GM12872 (cell line): ENCODE results near the gene SYT1.

Experiments
- TF ChIP-seq, protein P1 (sequence below): IDR thresholded peaks from 3 replicates; pipeline ENCODE4 v1.5.1; 2011; ENCODE audit warnings: low read depth, mild to moderate bottlenecking, low read length, moderate library complexity; ENCODE audit not compliant: insufficient read depth

SYT1 gene

DNA sequence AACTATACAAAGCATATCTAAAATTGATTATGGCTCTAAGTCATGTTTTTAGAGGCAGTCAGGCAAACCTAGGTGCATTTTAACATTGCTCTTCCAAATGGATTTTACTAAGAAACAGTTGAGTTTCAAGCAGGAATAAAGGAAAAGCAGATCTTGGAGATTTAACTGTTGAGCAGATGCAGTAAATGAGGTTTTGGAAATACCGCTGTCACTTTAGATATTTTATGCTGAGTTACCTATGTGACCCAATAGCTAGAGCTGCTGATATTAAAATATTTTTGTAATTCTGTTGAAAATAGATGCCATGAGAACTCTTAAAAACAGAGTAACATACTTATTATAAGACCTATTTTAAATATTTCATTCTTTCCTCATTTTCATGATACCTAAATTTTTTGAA lies 181.4 kb downstream of the SYT1 start:
- TF ChIP-seq, protein P1, sequence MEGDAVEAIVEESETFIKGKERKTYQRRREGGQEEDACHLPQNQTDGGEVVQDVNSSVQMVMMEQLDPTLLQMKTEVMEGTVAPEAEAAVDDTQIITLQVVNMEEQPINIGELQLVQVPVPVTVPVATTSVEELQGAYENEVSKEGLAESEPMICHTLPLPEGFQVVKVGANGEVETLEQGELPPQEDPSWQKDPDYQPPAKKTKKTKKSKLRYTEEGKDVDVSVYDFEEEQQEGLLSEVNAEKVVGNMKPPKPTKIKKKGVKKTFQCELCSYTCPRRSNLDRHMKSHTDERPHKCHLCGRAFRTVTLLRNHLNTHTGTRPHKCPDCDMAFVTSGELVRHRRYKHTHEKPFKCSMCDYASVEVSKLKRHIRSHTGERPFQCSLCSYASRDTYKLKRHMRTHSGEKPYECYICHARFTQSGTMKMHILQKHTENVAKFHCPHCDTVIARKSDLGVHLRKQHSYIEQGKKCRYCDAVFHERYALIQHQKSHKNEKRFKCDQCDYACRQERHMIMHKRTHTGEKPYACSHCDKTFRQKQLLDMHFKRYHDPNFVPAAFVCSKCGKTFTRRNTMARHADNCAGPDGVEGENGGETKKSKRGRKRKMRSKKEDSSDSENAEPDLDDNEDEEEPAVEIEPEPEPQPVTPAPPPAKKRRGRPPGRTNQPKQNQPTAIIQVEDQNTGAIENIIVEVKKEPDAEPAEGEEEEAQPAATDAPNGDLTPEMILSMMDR = no peak

DNA sequence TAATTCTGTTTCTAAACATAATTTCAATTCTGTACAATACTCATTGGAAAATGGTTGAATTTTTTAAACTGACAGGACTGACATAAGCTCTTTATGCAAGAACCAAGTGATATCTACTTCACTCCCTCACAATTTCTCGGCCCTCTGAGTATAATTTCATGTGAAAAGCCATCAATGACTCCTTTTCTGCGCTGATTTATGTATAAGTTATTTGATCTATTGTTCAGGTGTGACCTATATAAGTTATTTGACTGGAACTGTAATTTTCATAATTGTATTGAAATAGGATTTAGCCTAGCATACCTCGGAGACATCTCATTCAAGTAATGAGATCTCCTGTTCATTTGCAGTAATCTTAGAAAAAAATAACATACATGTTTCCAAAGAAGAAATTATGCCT lies 184.4 kb downstream of the SYT1 start:
- TF ChIP-seq, protein P1 = no peak

DNA sequence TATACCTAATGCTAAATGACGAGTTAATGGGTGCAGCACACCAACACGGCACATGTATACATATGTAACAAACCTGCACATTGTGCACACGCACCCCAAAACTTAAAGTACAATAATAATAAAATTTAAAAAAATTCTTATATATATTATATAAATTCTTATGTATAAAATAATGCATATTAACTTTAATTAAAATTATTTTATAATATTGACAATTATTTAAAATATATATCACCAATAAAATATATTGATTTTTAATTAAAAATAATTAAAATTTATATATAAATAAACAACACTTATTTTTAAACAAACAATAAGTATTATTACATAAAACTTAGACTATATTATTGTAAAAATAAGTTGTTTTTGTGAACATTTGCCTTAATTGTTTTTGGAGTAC lies 188.8 kb downstream of the SYT1 start:
- TF ChIP-seq, protein P1 = no peak

DNA sequence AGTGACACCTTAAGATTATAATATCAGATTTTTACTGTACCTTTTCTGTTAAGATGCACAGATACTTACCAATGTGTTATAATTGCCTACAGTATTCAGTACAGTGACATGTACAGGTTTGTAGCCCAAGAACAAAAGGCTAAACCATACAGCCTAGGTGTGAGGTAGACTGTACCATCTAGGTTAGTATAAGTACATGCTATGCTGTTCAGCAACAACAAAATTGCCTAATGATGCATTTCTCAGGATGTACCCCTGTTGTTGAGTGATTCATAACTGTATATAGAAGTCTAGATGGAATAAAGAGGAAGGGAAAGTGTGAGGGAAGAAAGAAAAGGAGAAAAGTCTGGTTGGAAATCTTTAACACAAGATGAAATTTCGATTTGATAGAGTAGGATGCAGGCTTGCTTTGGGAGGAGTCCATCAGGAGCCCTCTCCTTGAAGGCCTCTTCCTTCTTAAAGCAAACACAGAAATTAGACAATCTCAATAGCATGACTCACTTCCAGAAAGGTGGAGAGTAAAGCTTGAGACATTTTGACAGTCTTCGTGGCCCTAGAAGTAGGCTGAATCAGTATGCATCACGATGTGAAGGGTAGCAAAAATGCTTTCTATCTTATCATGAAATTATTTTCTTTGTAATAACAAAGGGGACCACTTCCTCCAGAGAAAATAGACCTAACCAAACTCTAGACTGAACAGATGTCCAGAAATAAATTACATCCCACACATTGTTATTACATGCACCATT lies 191.5 kb downstream of the SYT1 start:
- TF ChIP-seq, protein P1 = no peak

DNA sequence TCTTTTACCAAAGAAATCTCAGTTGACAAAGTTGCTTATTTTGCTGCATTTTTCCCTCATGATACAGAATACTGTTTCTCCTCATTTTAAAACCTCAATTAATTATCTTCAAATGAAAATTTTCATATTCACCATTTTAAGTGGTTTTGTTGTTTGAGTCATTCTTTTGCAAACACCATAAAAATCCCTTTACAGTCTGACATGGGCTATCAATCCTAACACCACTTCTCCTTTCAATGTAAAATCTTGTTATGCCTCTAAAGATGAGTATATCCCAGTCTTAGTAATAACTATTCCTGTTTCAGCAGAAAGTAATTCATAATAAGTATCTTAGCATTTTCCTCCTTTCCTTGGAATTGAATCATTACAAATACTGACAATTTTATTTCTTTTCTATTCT lies 192.2 kb downstream of the SYT1 start:
- TF ChIP-seq, protein P1 = no peak

DNA sequence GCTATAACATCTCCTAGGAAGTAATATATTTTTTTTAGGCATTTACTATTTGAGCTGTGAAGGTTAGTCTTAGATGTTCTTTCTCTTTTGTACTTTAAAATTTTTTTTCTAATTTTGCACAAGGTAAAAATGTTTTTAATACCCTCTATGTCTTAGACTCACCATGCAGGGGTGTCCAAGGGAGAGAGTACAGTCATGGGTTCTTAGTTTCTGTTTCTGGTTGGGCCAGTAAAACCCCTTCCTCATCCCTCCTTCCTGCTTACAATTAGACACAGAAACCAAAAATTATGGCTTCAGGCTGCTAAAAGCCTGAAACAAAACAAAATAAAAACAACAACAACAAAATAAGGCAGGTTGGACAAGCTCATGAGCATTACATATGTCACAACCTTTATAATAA lies 193.0 kb downstream of the SYT1 start:
- TF ChIP-seq, protein P1 = no peak

DNA sequence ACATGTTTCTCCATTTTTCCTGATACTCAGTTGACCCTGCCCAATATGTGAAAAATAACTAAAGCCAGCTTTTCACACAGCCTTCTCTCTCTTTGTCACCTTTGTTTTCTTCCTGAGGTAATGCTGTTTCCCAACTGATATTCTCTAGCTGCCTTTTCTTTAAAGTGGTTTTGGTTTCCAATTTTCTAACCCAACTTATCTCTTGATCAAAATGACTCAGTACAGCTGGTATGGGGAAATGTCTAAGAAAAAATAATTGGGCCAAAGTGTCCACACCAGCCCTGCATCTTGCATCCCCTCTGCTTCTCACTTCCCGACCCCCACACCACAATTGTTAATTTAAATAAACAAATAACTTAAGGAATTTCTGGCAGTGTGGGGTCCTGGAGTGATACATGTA lies 193.8 kb downstream of the SYT1 start:
- TF ChIP-seq, protein P1 = no peak

DNA sequence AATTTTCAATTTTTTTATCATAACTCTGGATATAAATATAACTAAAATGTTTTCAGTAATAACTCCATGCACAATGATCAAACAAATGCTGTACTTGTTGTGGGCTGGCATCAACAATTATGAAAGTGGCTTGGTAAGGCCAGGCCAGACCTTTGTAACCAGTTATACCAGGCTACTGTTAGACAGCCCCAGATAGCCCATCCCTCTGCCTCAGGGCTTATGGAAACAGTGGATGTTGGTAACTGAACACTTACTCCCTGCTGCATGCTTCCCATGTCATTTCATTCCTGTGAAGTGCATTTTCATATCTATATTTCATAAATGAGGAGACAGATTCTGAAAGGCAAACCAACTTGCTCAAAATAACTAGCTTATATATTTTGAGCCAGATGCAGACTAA lies 195.0 kb downstream of the SYT1 start:
- TF ChIP-seq, protein P1 = no peak
